GM19193 (cell line): ENCODE results near the gene GNB3.
A peak's percentile ranks its signal among the peaks of the same experiment; 100 is the strongest.

Source experiments
- POLR2A ChIP-seq: IDR thresholded peaks from 4 replicates; pipeline ENCODE4 v1.6.1; 2011; ENCODE audit not compliant: insufficient read depth, insufficient read length; ENCODE audit errors: extremely low read depth

GNB3 gene

DNA sequence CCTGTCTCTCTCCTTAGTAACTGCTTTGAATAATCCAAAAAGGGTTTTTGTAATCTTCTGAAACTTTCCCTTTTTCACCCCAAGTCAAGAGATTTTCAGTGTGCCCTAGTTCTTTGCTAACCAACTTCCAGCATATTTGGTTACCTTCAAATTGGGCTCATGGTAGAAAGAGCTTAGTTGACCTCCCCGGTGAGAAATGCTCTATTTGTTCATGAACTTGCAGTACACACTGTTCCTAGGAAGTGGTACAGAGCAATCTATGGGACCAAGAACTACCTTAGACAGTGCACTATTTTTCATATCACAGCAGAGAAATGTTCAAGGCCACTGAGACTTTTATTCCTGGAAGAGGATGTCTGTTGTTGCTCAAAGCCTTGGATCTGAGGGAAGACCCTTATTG is 12.9 kb downstream of the GNB3 start:
- TF ChIP-seq POLR2A, result no peak

DNA sequence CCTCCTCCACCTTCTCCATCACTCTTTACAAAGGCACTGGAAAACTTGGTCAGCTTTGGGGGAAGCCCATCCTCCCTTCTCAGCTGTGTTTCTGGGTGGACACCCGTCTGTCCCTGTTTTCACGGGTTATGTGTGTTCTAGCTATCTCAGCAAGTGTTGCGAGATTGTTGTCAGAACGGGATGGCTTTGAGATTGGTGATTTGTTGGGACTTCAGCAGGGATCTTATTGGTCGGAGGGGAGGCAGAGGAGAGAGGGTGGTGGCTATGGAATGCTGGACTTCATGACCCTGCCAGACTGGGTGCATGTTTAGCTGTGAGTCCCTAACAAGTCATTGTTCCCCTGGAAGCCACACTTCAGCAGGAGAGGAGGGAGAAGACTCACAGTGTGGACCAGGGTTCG is 13.3 kb downstream of the GNB3 start:
- no peak for TF ChIP-seq POLR2A

DNA sequence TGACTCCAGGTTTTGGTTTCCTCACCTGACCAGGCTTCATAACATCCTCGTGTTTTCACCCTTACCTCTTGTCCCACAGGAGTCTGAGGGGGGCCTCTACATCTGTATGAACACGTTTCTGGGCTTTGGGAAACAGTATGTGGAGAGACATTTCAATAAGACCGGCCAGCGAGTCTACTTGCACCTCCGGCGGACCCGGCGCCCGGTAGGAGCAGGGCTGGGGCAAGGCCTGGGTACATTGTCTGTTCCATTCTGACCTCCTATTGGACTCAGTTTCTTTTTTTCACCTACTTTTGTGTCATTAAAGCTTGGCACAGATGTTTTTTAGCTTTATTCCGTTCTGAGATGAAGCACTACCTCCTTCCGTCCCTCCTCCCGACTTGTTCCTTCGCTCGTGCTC is 14.6 kb downstream of the GNB3 start:
- TF ChIP-seq POLR2A, result no peak

DNA sequence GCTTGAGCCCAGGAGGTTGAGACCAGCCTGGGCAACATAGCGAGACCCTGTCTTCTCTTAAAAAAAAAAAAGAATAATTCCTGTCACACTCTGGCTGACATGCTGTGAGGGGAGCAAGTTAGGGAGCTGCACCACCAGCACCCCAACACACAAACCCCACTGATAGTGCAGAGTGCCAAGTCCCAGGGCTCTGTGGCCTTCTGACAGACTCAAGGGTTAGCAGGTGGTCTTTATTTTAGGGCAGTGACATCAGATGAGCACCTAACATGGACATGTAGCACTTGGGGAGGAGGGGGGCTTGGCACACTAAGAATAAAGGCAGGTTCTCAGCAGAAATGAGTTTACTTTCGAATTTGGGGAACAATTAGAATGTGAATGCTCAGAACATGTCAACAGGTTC is 18.1 kb downstream of the GNB3 start:
- no peak for TF ChIP-seq POLR2A

DNA sequence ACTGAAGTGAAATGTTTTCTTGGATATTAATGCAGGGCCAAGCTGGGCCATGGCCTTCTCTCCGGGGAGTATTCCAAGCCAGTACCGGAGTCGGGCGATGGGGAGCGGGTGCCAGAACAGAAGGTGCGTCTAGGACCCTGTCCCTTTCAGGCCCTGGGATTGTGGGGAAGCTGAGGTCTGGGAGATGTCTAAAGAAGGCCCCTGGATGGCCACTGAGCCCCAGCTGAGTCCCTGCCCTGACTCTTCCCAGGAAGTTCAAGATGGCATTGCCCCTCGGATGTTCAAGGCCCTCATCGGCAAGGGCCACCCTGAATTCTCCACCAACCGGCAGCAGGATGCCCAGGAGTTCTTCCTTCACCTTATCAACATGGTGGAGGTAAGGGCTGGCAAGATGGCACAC is 19.4 kb downstream of the GNB3 start:
- no peak for TF ChIP-seq POLR2A

DNA sequence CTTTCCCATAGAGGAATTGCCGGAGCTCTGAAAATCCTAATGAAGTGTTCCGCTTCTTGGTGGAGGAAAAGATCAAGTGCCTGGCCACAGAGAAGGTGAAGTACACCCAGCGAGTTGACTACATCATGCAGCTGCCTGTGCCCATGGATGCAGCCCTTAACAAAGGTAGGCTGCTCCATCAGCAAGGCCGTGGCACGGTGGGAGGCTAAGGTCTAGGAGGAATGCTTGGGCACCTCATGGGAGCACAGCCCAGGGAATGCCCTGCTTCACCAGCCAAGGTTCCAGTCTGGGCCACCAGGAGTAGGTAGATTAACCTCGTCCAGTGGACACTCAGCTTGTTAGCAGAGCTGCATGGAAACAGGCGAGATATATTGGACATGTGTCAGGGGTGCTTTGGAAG is 20.2 kb downstream of the GNB3 start:
- TF ChIP-seq POLR2A, result no peak

DNA sequence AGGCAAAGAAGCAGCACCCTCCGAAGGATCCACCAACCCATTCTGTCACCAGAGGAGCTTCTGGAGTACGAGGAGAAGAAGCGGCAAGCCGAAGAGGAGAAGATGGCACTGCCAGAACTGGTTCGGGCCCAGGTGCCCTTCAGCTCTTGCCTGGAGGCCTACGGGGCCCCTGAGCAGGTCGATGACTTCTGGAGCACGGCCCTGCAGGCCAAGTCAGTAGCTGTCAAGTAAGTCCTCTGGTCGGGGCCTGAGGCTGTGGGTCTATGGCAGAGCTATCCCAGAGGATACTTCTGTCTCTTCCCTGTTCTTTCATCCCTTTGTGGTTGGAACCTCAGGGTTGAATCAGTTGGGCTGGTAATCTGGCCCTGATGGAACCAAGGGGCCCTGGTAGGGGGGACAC is 20.7 kb downstream of the GNB3 start:
- no peak for TF ChIP-seq POLR2A

DNA sequence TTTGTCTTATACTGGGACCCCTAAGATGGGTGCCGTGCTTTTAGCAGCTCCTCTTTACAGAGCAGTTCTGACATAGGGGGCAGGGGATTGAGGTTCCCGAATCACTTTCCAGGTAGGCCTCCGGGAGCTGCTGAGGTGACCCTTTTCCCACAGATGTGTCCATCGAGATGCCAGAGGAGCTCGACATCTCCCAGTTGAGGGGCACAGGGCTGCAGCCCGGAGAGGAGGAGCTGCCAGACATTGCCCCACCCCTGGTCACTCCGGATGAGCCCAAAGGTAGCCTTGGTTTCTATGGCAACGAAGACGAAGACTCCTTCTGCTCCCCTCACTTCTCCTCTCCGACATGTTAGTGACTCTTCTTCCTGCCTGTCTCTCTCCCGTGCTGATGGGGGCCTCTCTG is 22.3 kb downstream of the GNB3 start:
- no peak for TF ChIP-seq POLR2A

DNA sequence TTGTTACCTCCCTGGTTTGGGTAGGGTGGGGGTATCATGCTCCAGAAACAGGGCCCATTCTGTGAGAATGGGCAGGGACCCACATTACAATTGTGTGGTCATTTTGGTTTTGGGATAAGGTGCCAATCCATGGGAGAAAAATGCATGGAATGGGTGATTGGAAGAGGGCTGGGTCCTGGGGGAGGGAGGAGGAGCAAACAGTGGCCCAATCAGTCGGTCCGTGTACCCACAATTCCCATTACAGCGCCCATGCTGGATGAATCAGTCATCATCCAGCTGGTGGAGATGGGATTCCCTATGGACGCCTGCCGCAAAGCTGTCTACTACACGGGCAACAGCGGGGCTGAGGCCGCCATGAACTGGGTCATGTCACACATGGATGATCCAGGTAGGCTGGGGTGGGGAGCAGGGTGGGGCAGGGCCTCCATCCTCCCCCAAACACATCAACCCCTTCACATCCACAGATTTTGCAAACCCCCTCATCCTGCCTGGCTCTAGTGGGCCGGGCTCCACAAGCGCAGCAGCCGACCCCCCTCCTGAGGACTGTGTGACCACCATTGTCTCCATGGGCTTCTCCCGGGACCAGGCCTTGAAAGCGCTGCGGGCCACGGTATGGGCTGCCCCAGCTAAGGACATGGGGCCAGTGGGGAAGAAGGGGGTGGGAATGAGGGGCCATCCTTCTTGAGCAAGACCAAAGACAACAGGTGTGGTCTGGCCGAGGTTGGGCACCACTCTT is 23.0 kb downstream of the GNB3 start:
- TF ChIP-seq POLR2A, result no peak

DNA sequence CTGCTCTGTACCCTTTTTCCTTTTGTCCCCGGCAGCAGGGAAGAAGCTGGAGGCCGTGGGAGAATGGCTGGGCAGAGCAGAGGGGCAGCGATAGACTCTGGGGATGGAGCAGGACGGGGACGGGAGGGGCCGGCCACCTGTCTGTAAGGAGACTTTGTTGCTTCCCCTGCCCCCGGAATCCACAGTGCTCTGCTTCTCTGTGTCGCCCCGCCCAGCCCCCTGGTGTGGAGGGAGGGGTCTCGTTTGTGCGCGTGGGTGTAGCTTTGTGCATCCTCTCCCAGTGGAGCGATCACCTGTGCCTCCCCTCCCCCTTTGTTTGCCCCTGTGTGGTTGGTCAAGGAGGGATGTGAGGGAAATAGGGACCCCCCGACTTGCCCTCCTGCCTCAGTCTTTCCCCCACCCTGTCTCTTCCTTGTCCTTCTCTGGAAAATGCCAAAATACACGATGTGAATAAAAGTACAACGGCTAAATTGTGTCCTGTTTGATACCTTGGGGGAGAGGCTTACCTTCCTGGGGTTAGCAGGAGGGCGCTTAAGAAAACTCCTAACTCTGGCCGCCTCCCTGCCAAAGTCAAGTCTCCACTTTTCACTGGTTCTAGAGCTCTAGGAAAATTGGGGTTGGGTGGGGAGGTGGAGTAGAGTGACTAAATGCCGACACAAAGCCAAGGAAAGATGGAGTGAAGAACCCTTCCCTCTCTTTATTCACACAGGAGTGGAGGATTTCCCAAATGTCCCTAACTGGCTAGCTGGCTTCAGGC is 25.6 kb downstream of the GNB3 start:
- TF ChIP-seq POLR2A, result no peak

DNA sequence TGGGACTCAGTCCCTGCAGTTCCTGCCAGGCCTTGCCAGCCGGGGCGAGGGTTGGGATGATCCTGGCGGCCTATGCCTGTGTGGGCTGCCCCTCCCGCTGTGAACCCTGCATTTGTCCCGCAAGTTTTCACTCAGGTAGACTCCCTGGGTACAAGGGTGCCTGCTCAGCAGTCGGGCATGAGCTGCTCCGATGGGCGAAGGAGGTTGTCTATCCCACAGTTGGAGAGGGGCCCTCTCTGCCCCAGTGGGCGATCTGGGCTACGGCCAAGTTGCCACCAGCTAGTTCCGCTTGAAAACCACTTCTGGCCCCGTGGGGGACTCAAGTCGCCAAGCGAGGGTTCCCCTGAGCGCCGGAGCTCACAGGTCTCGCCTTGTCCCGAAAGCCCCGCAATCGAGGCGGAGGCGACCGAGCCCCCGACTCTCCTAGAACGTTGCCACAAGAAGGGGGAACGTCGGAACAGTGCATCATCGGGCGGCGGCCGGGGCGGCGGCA is 26.2 kb downstream of the GNB3 start:
- TF ChIP-seq POLR2A, result no peak

DNA sequence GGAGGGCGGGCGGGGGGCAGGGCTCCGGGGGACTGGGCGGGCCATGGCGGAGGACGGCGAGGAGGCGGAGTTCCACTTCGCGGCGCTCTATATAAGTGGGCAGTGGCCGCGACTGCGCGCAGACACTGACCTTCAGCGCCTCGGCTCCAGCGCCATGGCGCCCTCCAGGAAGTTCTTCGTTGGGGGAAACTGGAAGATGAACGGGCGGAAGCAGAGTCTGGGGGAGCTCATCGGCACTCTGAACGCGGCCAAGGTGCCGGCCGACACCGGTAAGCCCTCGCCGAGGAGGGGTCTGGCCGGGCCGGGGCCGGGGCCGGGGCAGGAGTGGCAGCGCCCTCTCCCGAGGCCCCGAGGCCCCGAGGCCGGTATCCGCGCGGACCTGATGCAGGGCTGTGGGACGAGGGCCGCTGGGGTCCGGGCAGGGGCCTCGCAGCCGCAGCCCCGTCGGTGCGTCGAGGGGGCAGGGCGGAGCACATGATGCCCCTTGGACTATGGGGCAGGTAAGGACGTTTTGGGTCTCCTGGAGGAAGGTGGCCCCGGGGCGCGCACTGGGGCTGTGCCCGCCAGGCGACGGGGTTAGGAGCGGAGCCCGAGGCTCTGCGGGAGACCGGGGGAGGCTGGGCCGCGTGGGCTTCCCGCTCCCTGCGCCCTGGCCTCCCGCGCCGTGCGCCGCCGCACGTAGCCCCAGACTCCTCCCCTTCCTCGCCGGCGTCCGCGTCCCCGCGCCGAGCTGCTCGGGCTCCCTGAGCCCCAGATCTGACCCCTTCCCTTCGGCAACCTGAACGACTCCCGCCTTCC is 26.9 kb downstream of the GNB3 start, which contains the start of gene TPI1:
TSS of gene TPI1 (plus strand) at position 119 of the 798 bp plus-strand sequence. CDS start at position 155, 36 bp downstream.
- peak; percentile 99 for TF ChIP-seq POLR2A

DNA sequence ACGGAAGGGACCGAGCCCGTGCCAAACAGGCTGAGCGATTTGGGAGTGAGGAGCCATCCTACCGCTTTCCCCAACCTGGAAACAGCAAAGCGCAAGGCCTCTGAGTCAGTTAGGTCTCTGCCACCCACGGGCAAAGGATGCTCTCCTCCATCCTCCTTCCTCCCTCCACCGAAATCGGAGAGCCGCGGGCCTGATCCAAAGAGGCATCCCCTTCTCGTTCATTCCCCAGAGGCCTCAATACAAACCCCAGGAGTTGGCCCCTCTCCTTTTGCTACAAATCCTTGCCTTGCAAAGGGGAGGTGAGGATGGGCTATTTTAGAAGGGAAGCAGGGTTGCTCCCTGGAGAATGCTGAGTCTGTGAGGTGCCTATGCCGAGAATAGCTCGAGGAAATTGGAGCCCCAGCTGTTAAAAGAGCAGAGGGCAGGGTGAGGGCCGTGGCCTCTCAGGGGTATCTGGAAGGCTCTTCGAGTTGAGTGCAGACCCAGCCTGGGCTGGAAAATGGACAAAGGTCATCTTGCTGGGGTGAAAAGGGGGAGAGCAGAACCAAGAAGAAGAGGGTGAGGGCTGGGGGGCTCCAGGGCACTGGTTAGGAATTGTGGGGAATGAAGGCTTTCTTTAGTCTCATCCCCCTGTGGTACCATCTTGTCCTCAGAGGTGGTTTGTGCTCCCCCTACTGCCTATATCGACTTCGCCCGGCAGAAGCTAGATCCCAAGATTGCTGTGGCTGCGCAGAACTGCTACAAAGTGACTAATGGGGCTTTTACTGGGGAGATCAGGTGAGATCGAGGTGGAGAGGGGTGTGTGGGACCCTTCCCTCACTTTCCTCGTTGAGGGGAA is 27.7 kb downstream of the GNB3 start:
- no peak for TF ChIP-seq POLR2A

DNA sequence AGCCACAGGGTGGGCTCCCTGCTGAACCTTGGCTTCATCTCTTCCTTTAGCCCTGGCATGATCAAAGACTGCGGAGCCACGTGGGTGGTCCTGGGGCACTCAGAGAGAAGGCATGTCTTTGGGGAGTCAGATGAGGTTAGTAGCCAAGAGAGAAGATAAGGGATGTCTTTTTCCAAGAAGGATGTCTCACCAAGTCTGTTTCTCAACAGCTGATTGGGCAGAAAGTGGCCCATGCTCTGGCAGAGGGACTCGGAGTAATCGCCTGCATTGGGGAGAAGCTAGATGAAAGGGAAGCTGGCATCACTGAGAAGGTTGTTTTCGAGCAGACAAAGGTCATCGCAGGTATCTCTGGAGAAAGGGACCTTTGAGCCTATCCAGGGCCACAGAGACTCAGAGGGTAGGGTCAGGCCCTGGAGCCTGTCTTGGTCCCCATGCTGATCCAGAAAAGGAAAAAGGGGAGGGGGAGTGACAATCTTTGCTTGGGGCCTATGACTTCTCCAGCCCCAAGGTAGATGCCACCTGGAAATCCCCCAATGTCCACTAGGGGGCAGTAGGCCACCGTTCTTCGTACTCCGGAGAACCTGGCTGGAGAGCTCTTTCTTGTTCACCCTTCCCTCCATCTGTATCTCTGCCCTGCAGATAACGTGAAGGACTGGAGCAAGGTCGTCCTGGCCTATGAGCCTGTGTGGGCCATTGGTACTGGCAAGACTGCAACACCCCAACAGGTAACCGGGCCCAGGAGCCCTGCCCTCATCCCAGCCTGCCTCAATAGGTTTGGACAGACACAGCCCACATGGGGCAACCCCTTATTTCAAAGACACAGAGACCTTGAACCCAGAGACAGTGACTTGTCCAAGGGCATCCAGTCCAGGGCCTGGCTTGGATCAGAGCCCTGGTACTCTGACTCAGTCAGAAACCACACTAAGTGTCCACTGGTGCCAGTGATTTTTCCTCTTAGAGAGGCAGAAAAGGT is 28.6 kb downstream of the GNB3 start:
- TF ChIP-seq POLR2A, result peak; percentile 29
